WTC11 (cell line): ENCODE results near the gene IFNGR1.

Experiments used
- CTCF ChIP-seq: fragments of 200-600 bp; IDR thresholded peaks from 2 replicates; pipeline ENCODE4 v1.8.0; 2022; ENCODE audit warnings: antibody characterized with exemption
- JAZF1 ChIP-seq: fragments of 250-450 bp; sonication (Bioruptor Pico); IDR thresholded peaks from 2 replicates; pipeline ENCODE4 v1.9.0; 2021; ENCODE audit warnings: moderate library complexity, mild to moderate bottlenecking, inconsistent platforms
- KAT7 ChIP-seq: sonication (generic); formaldehyde crosslinking; IDR thresholded peaks from 2 replicates; pipeline ENCODE4 v1.8.1; 2023; ENCODE audit warnings: missing genetic modification reagents, mild to moderate bottlenecking, borderline replicate concordance
- MXD4 ChIP-seq: fragments of 250-450 bp; sonication (Bioruptor Pico); IDR thresholded peaks from 2 replicates; pipeline ENCODE4 v1.8.0; 2021; ENCODE audit warnings: mild to moderate bottlenecking, moderate library complexity, borderline replicate concordance
- NFYB ChIP-seq: sonication (generic); formaldehyde crosslinking; conservative IDR thresholded peaks from 2 replicates; pipeline ENCODE4 v1.8.0; 2022; ENCODE audit warnings: low read depth, missing genetic modification reagents
- NR3C1 ChIP-seq: sonication (generic); formaldehyde crosslinking; conservative IDR thresholded peaks from 2 replicates; pipeline ENCODE4 v1.8.1; 2023; ENCODE audit warnings: low read depth, mild to moderate bottlenecking, missing genetic modification reagents
- TCF7 ChIP-seq: sonication (generic); formaldehyde crosslinking; IDR thresholded peaks from 2 replicates; pipeline ENCODE4 v1.8.0; 2022; ENCODE audit warnings: mild to moderate bottlenecking, low read depth, missing genetic modification reagents, moderate library complexity
- USF2 ChIP-seq: sonication (generic); formaldehyde crosslinking; IDR thresholded peaks from 2 replicates; pipeline ENCODE4 v1.8.1; 2023; ENCODE audit warnings: mild to moderate bottlenecking, missing genetic modification reagents, moderate library complexity
- ZBTB21 ChIP-seq: sonication (generic); formaldehyde crosslinking; IDR thresholded peaks from 2 replicates; pipeline ENCODE4 v1.8.1; 2023; ENCODE audit warnings: mild to moderate bottlenecking, missing genetic modification reagents, borderline replicate concordance
- ZBTB43 ChIP-seq: sonication (generic); formaldehyde crosslinking; IDR thresholded peaks from 2 replicates; pipeline ENCODE4 v1.8.1; 2023; ENCODE audit warnings: mild to moderate bottlenecking, missing genetic modification reagents
- ZNF512 ChIP-seq: sonication (generic); formaldehyde crosslinking; IDR thresholded peaks from 2 replicates; pipeline ENCODE4 v1.8.1; 2022; ENCODE audit warnings: missing genetic modification reagents, borderline replicate concordance

GRCh38 chr6:137185290-137185689, 33.9 kb downstream of the IFNGR1 start:
- no peak for TF ChIP-seq CTCF
- TF ChIP-seq MXD4 (CRISPR knock-in tag) = no peak
- TF ChIP-seq TCF7 (CRISPR knock-in tag) = no peak
- no peak for TF ChIP-seq NR3C1 (CRISPR knock-in tag)
- TF ChIP-seq ZNF512 (CRISPR knock-in tag) = no peak
- TF ChIP-seq ZBTB43 (CRISPR knock-in tag) = no peak
- no peak for TF ChIP-seq JAZF1 (CRISPR knock-in tag)
- no peak for TF ChIP-seq USF2 (CRISPR knock-in tag)
- TF ChIP-seq KAT7 (CRISPR knock-in tag) = no peak
- TF ChIP-seq ZBTB21 (CRISPR knock-in tag) = no peak
- no peak for TF ChIP-seq NFYB (CRISPR knock-in tag)
